ENCODE results near the gene ANK3. TPM values are rescaled to one million over a fixed set of nuclear protein-coding genes. Genes with fewer than 3 reads are reported as not detected.

The ANK3 gene
- total and polyA plus RNA-seq, 10 donors = 2.0 to 133 (median 62.9) TPM

- H3K27ac ChIP-seq = no peak overlapping the region
- 68 to 93% (median 79%) methylated on average over 3 of the region's 3 CpGs for WGBS, 5 donors
Measured at GRCh38 chr10:60390224-60390626, 550 bp upstream of the ANK3 start.

GRCh38 chr10:60388709-60389301 is 870 bp downstream of the ANK3 start:
- peak overlapping the region in 1 of 8 donors; percentile 4 for H3K4me3 ChIP-seq
- no peaks in the 10 kb centered on the region for H3K27me3 ChIP-seq (replicated peaks in 1 of 7)
- peak overlapping the region in 5 of 8 donors; percentile 14 to 43 (median 26) for H3K27ac ChIP-seq
- no peaks in the 10 kb centered on the region for H3K9me3 ChIP-seq
- TF ChIP-seq POLR2AphosphoS5 (IDR thresholded peaks at IDR 0.05) (no peak), CTCF (IDR thresholded peaks at IDR 0.05 in 8 of 11, conservative IDR thresholded peaks at IDR 0.05 in 3 of 11) (no peak), POLR2A (IDR thresholded peaks at IDR 0.05) (no peak)
- no peak for DNase-seq
- no peaks in the 10 kb centered on the region for H3K36me3 ChIP-seq
- peaks cover 9 to 23% (median 15%) of the 10 kb centered on the region in 6 donors for H3K4me1 ChIP-seq
- intact Hi-C loops (cut with DNase I; ENCODE audit: low total_unique reads) = no loop called here
- 44 to 51% (median 45%) methylated on average over 7 of the region's 7 CpGs for WGBS, 5 donors

More at GRCh38 chr10:60390224-60390626, 550 bp upstream of the ANK3 start:
- H3K4me3 ChIP-seq = no peak overlapping the region
- no peak for TF ChIP-seq POLR2A (IDR thresholded peaks at IDR 0.05)
- TF ChIP-seq CTCF (IDR thresholded peaks at IDR 0.05 in 8 of 11, conservative IDR thresholded peaks at IDR 0.05 in 3 of 11) = no peak
- no peak for TF ChIP-seq POLR2AphosphoS5 (IDR thresholded peaks at IDR 0.05)
- no peak for DNase-seq
- H3K9me3 ChIP-seq = no peaks in the 10 kb centered on the region
- H3K36me3 ChIP-seq = no peaks in the 10 kb centered on the region
- intact Hi-C loops (cut with DNase I; ENCODE audit: low total_unique reads) = no loop called here
- H3K4me1 ChIP-seq = peaks cover 9 to 28% (median 18%) of the 10 kb centered on the region in 6 donors
- no peaks in the 10 kb centered on the region for H3K27me3 ChIP-seq (replicated peaks in 1 of 7)

GRCh38 chr10:60388116-60388625 is 1.5 kb downstream of the ANK3 start:
- TF ChIP-seq POLR2AphosphoS5 (IDR thresholded peaks at IDR 0.05) (no peak), CTCF (IDR thresholded peaks at IDR 0.05 in 8 of 11, conservative IDR thresholded peaks at IDR 0.05 in 3 of 11) (no peak), POLR2A (IDR thresholded peaks at IDR 0.05) (no peak)
- intact Hi-C loops (cut with DNase I; ENCODE audit: low total_unique reads) = no loop called here
- Histone ChIP-seq H3K27me3 (replicated peaks in 1 of 7) (no peaks in the 10 kb centered on the region), H3K9me3 (no peaks in the 10 kb centered on the region), H3K36me3 (no peaks in the 10 kb centered on the region), H3K27ac (peak overlapping the region in 3 of 8 donors; percentile 26 to 43 (median 29)), H3K4me1 (peaks cover 9 to 23% (median 15%) of the 10 kb centered on the region in 6 donors), H3K4me3 (no peak overlapping the region)
- WGBS, 5 donors = 79 to 87% (median 80%) methylated on average over 2 of the region's 2 CpGs
- no peak for DNase-seq

GRCh38 chr10:60387531-60387930 is 2.1 kb downstream of the ANK3 start:
- Histone ChIP-seq H3K36me3 (no peaks in the 10 kb centered on the region), H3K27ac (no peak overlapping the region), H3K9me3 (no peaks in the 10 kb centered on the region), H3K4me1 (peaks cover 9 to 23% (median 15%) of the 10 kb centered on the region in 6 donors), H3K27me3 (replicated peaks in 1 of 7) (no peaks in the 10 kb centered on the region), H3K4me3 (no peak overlapping the region)
- TF ChIP-seq POLR2AphosphoS5 (IDR thresholded peaks at IDR 0.05) (no peak), POLR2A (IDR thresholded peaks at IDR 0.05) (no peak), CTCF (IDR thresholded peaks at IDR 0.05 in 8 of 11, conservative IDR thresholded peaks at IDR 0.05 in 3 of 11) (no peak)
- WGBS, 5 donors = 95 to 100% (median 98%) methylated on average over 2 of the region's 2 CpGs
- intact Hi-C loops (cut with DNase I; ENCODE audit: low total_unique reads) = no loop called here
- no peak for DNase-seq

Data from spleen (tissue), 11 donors.